ENCODE measurements around the gene MYO1D.

- TF ChIP-seq CTCF (IDR thresholded peaks at IDR 0.05) (no peak), EP300 (IDR thresholded peaks at IDR 0.05) (no peak), POLR2A (IDR thresholded peaks at IDR 0.05) (no peak), POLR2AphosphoS5 (IDR thresholded peaks at IDR 0.05) (no peak)
Observed at GRCh38 chr17:32529604-32530003, 347.3 kb downstream of the MYO1D start.
